ENCODE results near the gene INSC. TPM values are rescaled to one million over a fixed set of nuclear protein-coding genes. Genes with fewer than 3 reads are reported as not detected.

INSC gene
- total RNA-seq, 4 donors from 2014 or later = 1.3 to 11.4 (median 2.6) TPM

DNA sequence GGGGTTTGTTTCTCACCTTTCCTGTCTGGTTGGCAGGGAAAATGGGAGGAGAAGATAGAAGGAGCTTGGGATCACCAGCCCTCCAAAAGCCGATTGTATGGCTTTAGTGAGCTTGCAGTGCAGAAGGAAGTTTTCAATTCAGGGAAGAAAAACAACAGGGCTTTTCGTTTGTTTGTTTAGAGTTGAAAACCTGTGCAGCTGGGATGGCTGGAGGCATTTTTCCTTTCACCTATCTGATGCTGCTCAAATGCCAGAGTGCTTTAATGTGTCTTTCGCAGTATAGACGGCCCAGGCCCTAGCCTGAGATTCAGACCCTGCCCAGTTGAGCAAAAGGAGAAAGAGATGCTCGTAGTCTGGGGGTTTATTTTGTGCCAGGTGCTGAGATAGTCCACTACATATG, 87.9 kb downstream of the INSC start:
- TF ChIP-seq POLR2A (IDR thresholded peaks at IDR 0.05) (no peak), EP300 (IDR thresholded peaks at IDR 0.05) (no peak), CTCF (IDR thresholded peaks at IDR 0.05) (no peak), POLR2AphosphoS5 (IDR thresholded peaks at IDR 0.05) (no peak)
- H3K4me1 ChIP-seq = peaks cover 0 to 33% (median 4%) of the 10 kb centered on the region in 3 donors
- H3K27me3 ChIP-seq = no peaks in the 10 kb centered on the region
- H3K27ac ChIP-seq = no peak overlapping the region
- 72 to 85% methylated on average over 3 to 4 of the region's 5 CpGs for WGBS, 2 donors (ENCODE audit: low coverage in 1 of 2)
- no peak for ATAC-seq
- H3K4me3 ChIP-seq = no peak overlapping the region
- H3K9me3 ChIP-seq = no peaks in the 10 kb centered on the region
- H3K36me3 ChIP-seq = no peaks in the 10 kb centered on the region

- WGBS, 2 donors (ENCODE audit: low coverage in 1 of 2) = 80 to 85% methylated on average over 5 to 10 of the region's 10 CpGs
- TF ChIP-seq CTCF (IDR thresholded peaks at IDR 0.05) (no peak), POLR2AphosphoS5 (IDR thresholded peaks at IDR 0.05) (no peak), POLR2A (IDR thresholded peaks at IDR 0.05) (no peak), EP300 (IDR thresholded peaks at IDR 0.05) (no peak)
- H3K27me3 ChIP-seq = no peaks in the 10 kb centered on the region
- H3K27ac ChIP-seq = no peak overlapping the region
- no peaks in the 10 kb centered on the region for H3K9me3 ChIP-seq
- peaks cover 0 to 12% (median 0%) of the 10 kb centered on the region in 3 donors for H3K4me1 ChIP-seq
- H3K4me3 ChIP-seq = no peak overlapping the region
- no peak for ATAC-seq
- no peaks in the 10 kb centered on the region for H3K36me3 ChIP-seq
These were observed 90.0 kb downstream of the INSC start for GRCh38 chr11:15204711-15205110.

GRCh38 chr11:15206791-15207190, 92.1 kb downstream of the INSC start:
- Histone ChIP-seq H3K27me3 (no peaks in the 10 kb centered on the region), H3K36me3 (no peaks in the 10 kb centered on the region), H3K4me1 (no peaks in the 10 kb centered on the region), H3K4me3 (no peak overlapping the region), H3K27ac (no peak overlapping the region), H3K9me3 (no peaks in the 10 kb centered on the region)
- TF ChIP-seq POLR2AphosphoS5 (IDR thresholded peaks at IDR 0.05) = no peak
- TF ChIP-seq POLR2A (IDR thresholded peaks at IDR 0.05) = no peak
- TF ChIP-seq CTCF (IDR thresholded peaks at IDR 0.05) = no peak
- no peak for TF ChIP-seq EP300 (IDR thresholded peaks at IDR 0.05)
- no peak for ATAC-seq
- 67% methylated on average over 1 of the region's 2 CpGs; no CpG with 5 or more reads in 1 of the 2 donors for WGBS, 2 donors (ENCODE audit: low coverage in 1 of 2)

GRCh38 chr11:15208378-15209222, 93.9 kb downstream of the INSC start:
- Histone ChIP-seq H3K27me3 (no peaks in the 10 kb centered on the region), H3K4me1 (no peaks in the 10 kb centered on the region), H3K36me3 (no peaks in the 10 kb centered on the region), H3K4me3 (no peak overlapping the region), H3K27ac (no peak overlapping the region), H3K9me3 (no peaks in the 10 kb centered on the region)
- WGBS, 2 donors (ENCODE audit: low coverage in 1 of 2) = 33 to 67% methylated on average over 1 of the region's 10 CpGs
- TF ChIP-seq POLR2A (IDR thresholded peaks at IDR 0.05) (no peak), CTCF (IDR thresholded peaks at IDR 0.05) (peak; percentile 79 to 95 (median 93)), POLR2AphosphoS5 (IDR thresholded peaks at IDR 0.05) (no peak), EP300 (IDR thresholded peaks at IDR 0.05) (no peak)
- peak; percentile 74 for ATAC-seq

- Histone ChIP-seq H3K4me3 (no peak overlapping the region), H3K27ac (no peak overlapping the region), H3K36me3 (no peaks in the 10 kb centered on the region), H3K27me3 (no peaks in the 10 kb centered on the region), H3K9me3 (no peaks in the 10 kb centered on the region), H3K4me1 (no peaks in the 10 kb centered on the region)
- 91 to 100% methylated on average over 1 to 4 of the region's 4 CpGs for WGBS, 2 donors (ENCODE audit: low coverage in 1 of 2)
- no peak for ATAC-seq
- TF ChIP-seq POLR2AphosphoS5 (IDR thresholded peaks at IDR 0.05) = no peak
- no peak for TF ChIP-seq POLR2A (IDR thresholded peaks at IDR 0.05)
- no peak for TF ChIP-seq EP300 (IDR thresholded peaks at IDR 0.05)
- no peak for TF ChIP-seq CTCF (IDR thresholded peaks at IDR 0.05)
These were observed 98.2 kb downstream of the INSC start for GRCh38 chr11:15212876-15213275.

Data from gastroesophageal sphincter (tissue), 4 donors.